GM18951 (cell line): Measurements from ENCODE around the gene NDUFS6.

ENCODE experiments used
- POLR2A ChIP-seq: IDR thresholded peaks from 4 replicates; pipeline ENCODE4 v1.6.1; 2011; ENCODE audit warnings: mild to moderate bottlenecking; ENCODE audit not compliant: insufficient read length, insufficient read depth; ENCODE audit errors: extremely low read depth
- in situ Hi-C: fragments of 300-500 bp; cut with MboI; formaldehyde crosslinking; loops from one replicate; pipeline ENCODE4 v1.12.0; 2022; ENCODE audit warnings: low sequenced_read_pairs, mixed read lengths, inconsistent platforms; ENCODE audit not compliant: unreplicated experiment

NDUFS6 gene

DNA sequence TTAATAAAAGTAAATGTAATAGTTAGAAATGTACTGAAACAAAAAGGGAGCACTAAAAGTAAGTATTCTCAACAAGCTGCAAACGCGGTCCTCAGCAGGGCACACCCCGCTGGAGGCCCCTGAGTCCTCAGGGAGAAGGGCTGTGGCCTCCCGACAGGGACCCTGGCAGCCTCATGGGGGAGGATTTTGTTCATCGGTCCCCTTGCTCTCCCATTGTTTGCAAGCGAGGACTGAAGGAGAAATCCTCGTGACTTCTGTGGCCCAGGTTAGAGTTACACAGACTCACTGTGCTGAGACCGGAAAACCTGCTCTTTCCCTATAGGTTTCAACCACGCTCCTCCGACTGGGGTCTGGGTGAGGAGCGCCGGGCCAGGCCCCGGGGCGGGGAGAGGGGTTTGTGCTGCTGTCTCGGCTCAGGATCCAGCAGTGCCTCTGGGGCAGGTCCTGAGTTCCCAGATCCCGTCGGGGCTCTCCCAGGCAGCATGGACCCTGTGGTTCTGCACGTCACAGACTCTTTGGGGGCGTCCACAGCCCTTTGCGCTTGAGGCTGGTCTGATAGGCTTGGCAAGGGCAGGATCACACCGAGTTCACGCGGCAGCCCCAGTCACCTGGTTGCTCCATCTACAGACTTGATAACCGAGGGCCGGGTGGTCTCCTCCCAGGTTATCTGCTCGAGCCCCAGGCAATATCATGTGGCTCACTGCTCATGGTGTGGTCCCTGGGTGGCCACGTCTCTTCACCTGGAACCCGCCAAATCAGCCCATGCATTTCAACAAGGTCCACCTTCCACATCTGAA is 40.4 kb upstream of the NDUFS6 start:
- TF ChIP-seq POLR2A = no peak
- in situ Hi-C loops = loop anchor here (25.0 kb wide), 1 partner anchor 251 kb away; no protein-coding TSS in a partner anchor

DNA sequence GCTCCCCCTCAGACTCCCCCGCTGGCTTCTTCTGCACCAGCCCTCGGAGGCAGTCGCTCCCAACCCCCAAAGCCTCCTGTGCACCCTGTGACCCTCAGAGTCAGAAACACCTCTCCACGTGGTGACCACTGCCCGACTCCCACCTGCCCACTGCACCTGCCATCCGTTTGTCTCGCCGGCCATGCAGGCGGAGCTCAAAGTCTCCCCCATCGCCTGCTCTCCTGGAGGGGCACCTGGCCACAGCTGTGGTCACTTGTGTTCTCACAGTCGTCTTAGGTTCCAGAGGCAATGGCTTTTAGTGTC is 39.8 kb upstream of the NDUFS6 start:
- in situ Hi-C loops = loop anchor here (25.0 kb wide), 1 partner anchor 251 kb away; no protein-coding TSS in a partner anchor
- no peak for TF ChIP-seq POLR2A

GRCh38 chr5:1762121-1762882 is 38.9 kb upstream of the NDUFS6 start:
- in situ Hi-C loops = loop anchor here (25.0 kb wide), 1 partner anchor 250 kb away; no protein-coding TSS in a partner anchor
- TF ChIP-seq POLR2A = no peak

DNA sequence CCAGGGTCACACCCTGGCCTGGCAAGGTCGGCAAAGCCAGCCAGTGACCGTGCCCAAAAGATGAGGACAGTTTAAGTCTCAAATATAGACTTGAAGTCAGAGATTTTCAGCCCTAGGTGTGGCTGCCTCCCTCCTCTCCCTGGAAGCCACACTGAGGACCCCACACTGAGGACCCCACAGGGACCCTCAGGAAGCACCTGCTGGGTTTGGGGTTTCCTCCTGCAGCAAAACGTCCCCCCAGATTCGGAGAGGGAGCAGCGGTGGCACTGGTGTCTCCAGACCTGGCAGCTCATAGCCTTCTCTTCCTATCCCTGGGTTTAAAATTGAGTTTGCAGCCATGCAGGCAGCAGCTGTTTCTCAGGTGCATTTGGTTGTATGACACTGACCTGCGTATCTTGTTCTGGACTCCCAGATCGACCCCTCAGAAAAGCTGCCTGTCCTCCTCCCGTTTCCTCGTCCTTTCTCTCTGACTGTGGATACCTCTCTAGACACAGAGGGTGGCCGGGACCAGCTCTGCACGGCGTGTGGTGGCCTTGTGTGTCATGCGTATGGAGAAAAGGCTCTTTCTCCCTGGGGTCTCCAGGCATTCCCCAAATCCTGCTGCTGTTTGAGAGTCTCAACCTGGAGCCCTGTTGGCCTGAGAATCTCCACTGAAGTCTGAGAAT is 38.2 kb upstream of the NDUFS6 start:
- in situ Hi-C loops = loop anchor here (25.0 kb wide), 1 partner anchor 249 kb away; no protein-coding TSS in a partner anchor
- TF ChIP-seq POLR2A = no peak

GRCh38 chr5:1763548-1763911 is 37.7 kb upstream of the NDUFS6 start:
- TF ChIP-seq POLR2A = no peak
- in situ Hi-C loops = loop anchor here (25.0 kb wide), 1 partner anchor 249 kb away; no protein-coding TSS in a partner anchor

DNA sequence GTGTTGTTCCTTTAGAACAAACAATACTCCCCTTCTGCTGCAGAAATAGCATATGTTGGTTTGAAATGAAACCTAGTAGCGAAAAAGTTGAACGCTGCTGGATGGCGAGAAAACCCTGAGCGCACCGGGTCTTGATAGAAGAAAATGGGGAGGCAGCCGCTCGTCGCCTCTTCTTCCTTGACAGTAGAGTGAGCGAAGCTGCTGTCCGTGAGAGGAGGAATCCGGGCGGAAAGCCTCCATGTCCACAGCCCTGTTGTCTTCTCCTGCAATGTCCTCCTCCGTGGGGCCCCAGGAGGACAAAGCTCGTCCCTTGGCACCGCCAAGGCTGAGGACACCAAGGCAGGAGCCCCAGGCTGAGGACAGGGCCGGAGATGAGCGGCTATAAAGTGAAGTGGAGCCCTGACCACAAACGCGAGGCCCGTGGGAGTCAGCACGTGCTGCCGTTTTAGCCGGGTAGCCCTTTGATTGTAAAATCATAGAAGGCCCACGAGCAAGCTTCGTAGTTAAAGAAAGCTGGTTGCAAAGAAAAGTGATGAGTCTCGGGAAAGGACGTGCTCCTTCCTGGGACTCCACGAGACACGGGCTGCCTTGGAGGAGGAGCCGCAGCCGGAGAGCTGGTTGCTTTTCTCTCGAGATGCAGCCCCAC is 37.1 kb upstream of the NDUFS6 start:
- in situ Hi-C loops = loop anchor here (25.0 kb wide), 1 partner anchor 248 kb away; no protein-coding TSS in a partner anchor
- no peak for TF ChIP-seq POLR2A

- in situ Hi-C loops = loop anchor here (25.0 kb wide), 1 partner anchor 248 kb away; no protein-coding TSS in a partner anchor
- TF ChIP-seq POLR2A = no peak
Measured at GRCh38 chr5:1764606-1764960, 36.6 kb upstream of the NDUFS6 start.

DNA sequence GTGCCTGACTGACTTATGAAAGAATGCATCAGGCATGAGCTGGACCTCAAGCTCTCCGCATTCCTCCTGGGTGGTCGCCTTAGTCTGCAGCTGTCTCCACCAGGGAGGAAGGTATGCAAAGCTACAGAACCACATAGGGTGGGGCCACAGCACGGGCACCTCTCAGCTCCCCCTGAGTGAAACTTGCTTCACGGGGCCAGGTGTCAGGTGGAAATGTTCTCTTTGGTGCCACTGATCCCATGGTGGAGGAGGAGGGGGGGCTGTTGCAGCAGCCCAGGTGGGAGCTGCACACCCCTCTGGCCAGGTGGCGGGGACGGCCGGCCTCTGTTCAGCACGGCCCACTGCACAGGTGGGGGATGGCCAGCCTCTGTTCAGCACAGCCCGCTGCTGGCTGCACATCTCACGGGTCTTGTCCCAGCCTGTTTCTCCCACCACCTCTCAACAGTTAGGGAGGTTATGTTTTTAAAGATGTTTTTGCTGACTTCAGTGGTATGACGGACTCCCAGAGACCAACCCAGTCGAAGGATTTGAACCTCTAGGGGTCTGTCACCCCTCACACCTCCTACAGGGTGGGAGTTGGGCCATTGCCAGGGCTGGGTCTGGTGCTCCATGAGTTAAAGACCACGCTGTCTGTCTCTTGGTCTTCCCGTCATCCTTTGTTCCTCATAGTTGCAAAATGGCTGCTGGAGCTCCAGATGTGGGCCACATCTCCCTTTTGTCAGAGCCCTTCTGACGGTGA is 35.9 kb upstream of the NDUFS6 start:
- TF ChIP-seq POLR2A = no peak
- in situ Hi-C loops = loop anchor here (25.0 kb wide), 1 partner anchor 247 kb away; no protein-coding TSS in a partner anchor

GRCh38 chr5:1765880-1766235 is 35.3 kb upstream of the NDUFS6 start:
- in situ Hi-C loops = loop anchor here (25.0 kb wide), 1 partner anchor 246 kb away; no protein-coding TSS in a partner anchor
- no peak for TF ChIP-seq POLR2A

DNA sequence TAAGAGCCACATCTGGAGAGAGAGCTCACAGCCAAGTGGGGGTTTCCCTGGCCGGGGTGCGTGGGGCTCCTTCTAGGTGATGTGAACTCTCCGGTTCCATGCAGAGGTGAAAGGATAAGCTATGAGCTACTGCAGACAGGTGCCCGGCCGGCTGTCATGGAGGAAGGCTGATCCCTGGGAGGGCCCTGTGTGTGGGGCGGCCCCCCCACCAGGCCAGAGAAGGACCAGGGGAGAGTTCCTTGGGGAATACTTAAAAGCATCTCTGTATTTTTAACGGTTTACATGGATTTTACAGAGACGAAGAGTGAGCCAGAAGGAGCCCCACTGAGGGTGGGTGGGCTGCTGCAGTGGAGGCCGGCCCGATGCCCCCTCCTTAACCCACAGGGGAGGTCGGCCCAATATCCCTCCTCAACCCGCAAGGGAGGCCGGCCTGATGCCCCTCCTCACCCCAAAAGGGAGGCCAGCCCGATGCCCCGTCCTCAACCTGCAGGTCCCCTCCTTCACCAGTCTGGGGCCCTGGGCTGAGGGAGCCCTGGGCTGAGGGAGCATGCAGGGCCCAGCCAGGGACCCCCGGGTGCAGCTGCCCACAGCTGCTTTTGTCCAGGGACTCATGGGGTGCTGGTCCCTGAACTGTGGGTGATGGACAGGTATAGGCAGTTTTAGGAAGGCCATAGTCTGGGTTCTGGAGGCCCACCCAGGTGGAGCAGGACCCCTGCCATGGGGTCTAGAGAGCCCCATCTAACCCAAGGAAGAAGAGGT is 33.5 kb upstream of the NDUFS6 start:
- TF ChIP-seq POLR2A = no peak
- in situ Hi-C loops = loop anchor here (25.0 kb wide), 1 partner anchor 245 kb away; no protein-coding TSS in a partner anchor

GRCh38 chr5:1768283-1769000 is 32.8 kb upstream of the NDUFS6 start:
- in situ Hi-C loops = loop anchor here (25.0 kb wide), 1 partner anchor 244 kb away; no protein-coding TSS in a partner anchor
- no peak for TF ChIP-seq POLR2A
